Neural progenitor cell (in vitro differentiated cells): ENCODE results near the gene MYO7B. TPM values are rescaled to one million over a fixed set of nuclear protein-coding genes. Genes with fewer than 3 reads are reported as not detected.
A peak's percentile ranks its signal among the peaks of the same experiment; 100 is the strongest.
"Not testable (repeated sequence)": the region's sequence is repeated elsewhere in the genome, so short reads cannot be mapped to it uniquely, and the experiment has no call there.

Experiments used
- DNase-seq: peaks from one replicate; pipeline ENCODE4 v3.0.0-alpha.2; 2016; ENCODE audit warnings: low spot score
- H2AFZ ChIP-seq: fragments of 200-600 bp; sonication (generic); replicated peaks from 2 replicates; pipeline ENCODE4 v1.6.1; 2016; ENCODE audit warnings: antibody characterized with exemption
- H3F3A ChIP-seq: fragments of 200-600 bp; sonication (generic); 2 replicates; pipeline ENCODE4 v1.6.1; 2016; ENCODE audit warnings: antibody characterized with exemption, low read depth
- H3K27ac ChIP-seq: fragments of 200-600 bp; sonication (generic); 2 replicates; pipeline ENCODE4 v1.5.1; 2016; ENCODE audit warnings: mild to moderate bottlenecking
- H3K27me3 ChIP-seq: fragments of 200-600 bp; sonication (generic); 2 replicates; pipeline ENCODE4 v1.6.1; 2016; ENCODE audit warnings: mild to moderate bottlenecking, moderate library complexity
- H3K36me3 ChIP-seq: fragments of 200-600 bp; sonication (generic); 2 replicates; pipeline ENCODE4 v1.5.1; 2016
- H3K4me1 ChIP-seq: fragments of 200-600 bp; sonication (generic); 2 replicates; pipeline ENCODE4 v1.6.1; 2016; ENCODE audit warnings: mixed run types
- H3K4me2 ChIP-seq: fragments of 200-600 bp; sonication (generic); 2 replicates; pipeline ENCODE4 v1.6.1; 2016
- H3K4me3 ChIP-seq: fragments of 200-600 bp; sonication (generic); 2 replicates; pipeline ENCODE4 v1.5.1; 2016
- H3K79me2 ChIP-seq: fragments of 200-600 bp; sonication (generic); 2 replicates; pipeline ENCODE4 v1.6.1; 2016; ENCODE audit warnings: low read depth
- H3K9ac ChIP-seq: fragments of 200-600 bp; sonication (generic); 2 replicates; pipeline ENCODE4 v1.6.1; 2016
- H3K9me3 ChIP-seq: fragments of 200-600 bp; sonication (generic); 2 replicates; pipeline ENCODE4 v1.5.1; 2016; ENCODE audit warnings: low read depth
- H4K20me1 ChIP-seq: fragments of 200-600 bp; sonication (generic); 2 replicates; pipeline ENCODE4 v1.6.1; 2016; ENCODE audit warnings: low read depth
- H3K27ac Mint-ChIP-seq: 3 replicates; pipeline ENCODE4 v1.8.0; 2021; ENCODE audit warnings: mixed read lengths
- H3K27me3 Mint-ChIP-seq: 2 replicates; pipeline ENCODE4 v1.8.0; 2022; ENCODE audit warnings: low read depth, mild to moderate bottlenecking, inconsistent platforms, moderate library complexity, mixed read lengths; ENCODE audit not compliant: insufficient read depth
- H3K36me3 Mint-ChIP-seq: 3 replicates; pipeline ENCODE4 v1.8.0; 2021; ENCODE audit warnings: mixed read lengths
- H3K4me1 Mint-ChIP-seq: 3 replicates; pipeline ENCODE4 v1.8.0; 2021; ENCODE audit warnings: mixed read lengths
- H3K4me3 Mint-ChIP-seq: 3 replicates; pipeline ENCODE4 v1.8.0; 2021; ENCODE audit warnings: mild to moderate bottlenecking, moderate library complexity, mixed read lengths
- H3K9me3 Mint-ChIP-seq: 3 replicates; pipeline ENCODE4 v1.8.0; 2020; ENCODE audit warnings: mixed read lengths
- CTCF ChIP-seq: fragments of 200-600 bp; sonication (generic); IDR thresholded peaks from 2 replicates; pipeline ENCODE4 v1.5.1; 2017; ENCODE audit warnings: antibody characterized with exemption, mild to moderate bottlenecking
- EZH2 ChIP-seq: fragments of 200-600 bp; sonication (generic); IDR thresholded peaks from 2 replicates; pipeline ENCODE4 v1.6.1; 2017; ENCODE audit warnings: antibody characterized with exemption, mild to moderate bottlenecking, moderate library complexity
- EZH2phosphoT487 ChIP-seq: fragments of 200-600 bp; sonication (generic); IDR thresholded peaks from 2 replicates; pipeline ENCODE4 v1.6.1; 2017; ENCODE audit warnings: antibody characterized with exemption
- total RNA-seq: library from RNA; depleted of rRNA; stranded (reverse); fragments of >200 nt; gene quantifications from 2 replicates; pipeline ENCODE4 v1.2.3, GENCODE V29; 2015; ENCODE audit warnings: low replicate concordance

Gene MYO7B
- total RNA-seq, 1 donor from 2014 or later, result not detected

- Histone ChIP-seq H3K4me1 (no peaks in the 10 kb centered on the region), H3K27ac (no peak overlapping the region), H4K20me1 (no peaks in the 10 kb centered on the region), H3K4me3 (no peak overlapping the region), H3K4me2 (no peak overlapping the region), H3K9ac (no peak overlapping the region), H3K9me3 (no peaks in the 10 kb centered on the region), H3K79me2 (no peaks in the 10 kb centered on the region), H2AFZ (no peak overlapping the region), H3K27me3 (peaks cover 9% of the 10 kb centered on the region), H3F3A (no peaks in the 10 kb centered on the region), H3K36me3 (no peaks in the 10 kb centered on the region)
- Mint-ChIP-seq H3K9me3 (no peaks in the 10 kb centered on the region), H3K36me3 (no peaks in the 10 kb centered on the region), H3K4me3 (no peak overlapping the region), H3K27me3 (no peaks in the 10 kb centered on the region), H3K4me1 (no peaks in the 10 kb centered on the region), H3K27ac (no peak overlapping the region)
- TF ChIP-seq CTCF, result no peak
- no peak for TF ChIP-seq EZH2phosphoT487
- no peak for TF ChIP-seq EZH2
- DNase-seq, result no peak
These were observed 2.2 kb downstream of the MYO7B start for GRCh38 chr2:127537644-127538043.

- no peak overlapping the region for H3K4me3 ChIP-seq
- TF ChIP-seq CTCF, result no peak
- no peak for TF ChIP-seq EZH2phosphoT487
- no peak for TF ChIP-seq EZH2
- H3K9me3 Mint-ChIP-seq, result no peaks in the 10 kb centered on the region
- H3K36me3 ChIP-seq, result no peaks in the 10 kb centered on the region
- H3F3A ChIP-seq, result no peaks in the 10 kb centered on the region
- H3K4me3 Mint-ChIP-seq, result no peak overlapping the region
- no peak overlapping the region for H2AFZ ChIP-seq
- no peaks in the 10 kb centered on the region for H3K4me1 Mint-ChIP-seq
- no peaks in the 10 kb centered on the region for H3K9me3 ChIP-seq
- H3K4me2 ChIP-seq, result no peak overlapping the region
- H3K27me3 ChIP-seq, result peaks cover 5% of the 10 kb centered on the region
- no peaks in the 10 kb centered on the region for H4K20me1 ChIP-seq
- no peak overlapping the region for H3K27ac Mint-ChIP-seq
- no peaks in the 10 kb centered on the region for H3K79me2 ChIP-seq
- peaks cover under 1% of the 10 kb centered on the region for H3K27me3 Mint-ChIP-seq
- no peaks in the 10 kb centered on the region for H3K36me3 Mint-ChIP-seq
- no peak overlapping the region for H3K9ac ChIP-seq
- no peak for DNase-seq
- peaks cover 2% of the 10 kb centered on the region for H3K4me1 ChIP-seq
- no peak overlapping the region for H3K27ac ChIP-seq
These were observed 6.3 kb downstream of the MYO7B start for GRCh38 chr2:127541809-127542208.

- no peak for TF ChIP-seq EZH2phosphoT487
- TF ChIP-seq CTCF, result no peak
- TF ChIP-seq EZH2, result no peak
- Mint-ChIP-seq H3K9me3 (no peaks in the 10 kb centered on the region), H3K36me3 (no peaks in the 10 kb centered on the region), H3K4me3 (no peak overlapping the region), H3K4me1 (no peaks in the 10 kb centered on the region), H3K27ac (no peak overlapping the region), H3K27me3 (peaks cover 5% of the 10 kb centered on the region)
- DNase-seq, result no peak
- no peak overlapping the region for H3K4me3 ChIP-seq
- no peaks in the 10 kb centered on the region for H3K36me3 ChIP-seq
- H4K20me1 ChIP-seq, result no peaks in the 10 kb centered on the region
- H3K79me2 ChIP-seq, result no peaks in the 10 kb centered on the region
- H3K9ac ChIP-seq, result no peak overlapping the region
- no peak overlapping the region for H3K4me2 ChIP-seq
- no peaks in the 10 kb centered on the region for H3K9me3 ChIP-seq
- peaks cover 2% of the 10 kb centered on the region for H3K4me1 ChIP-seq
- H2AFZ ChIP-seq, result no peak overlapping the region
- no peaks in the 10 kb centered on the region for H3F3A ChIP-seq
- peaks cover 5% of the 10 kb centered on the region for H3K27me3 ChIP-seq
- H3K27ac ChIP-seq, result no peak overlapping the region
These were observed 6.7 kb downstream of the MYO7B start for GRCh38 chr2:127542231-127542630.

- not testable (repeated sequence) for H3K9me3 ChIP-seq, H3K4me3 Mint-ChIP-seq, H3K4me3 ChIP-seq, H3K79me2 ChIP-seq, H3K4me1 ChIP-seq, DNase-seq, H3K27ac ChIP-seq, H3K4me1 Mint-ChIP-seq, H3K36me3 ChIP-seq, H4K20me1 ChIP-seq, H3K4me2 ChIP-seq, H3K9ac ChIP-seq, H3K27ac Mint-ChIP-seq, H3K27me3 Mint-ChIP-seq, H3K9me3 Mint-ChIP-seq, H3F3A ChIP-seq, H3K36me3 Mint-ChIP-seq
- Histone ChIP-seq H3K27me3 (peaks cover 14% of the 10 kb centered on the region), H2AFZ (peak overlapping the region; percentile 50)
These were observed 7.6 kb downstream of the MYO7B start for GRCh38 chr2:127543013-127543501.
